A549 (cell line): Measurements from ENCODE around the gene COL6A6. TPM values are rescaled to one million over a fixed set of nuclear protein-coding genes. Genes with fewer than 3 reads are reported as not detected.

Source experiments
- ATAC-seq, 2 experiments: fragments of 200-7000 bp in 1 of 2; fragments of >200 bp in 1 of 2; cut with Nextera tagmentation in 1 of 2; cut with Tn5 transposase in 1 of 2; 3 replicates each; pipeline versions ENCODE4 v1.8.0 to v1.9.1; 2018 to 2020; ENCODE audit warnings: mild to moderate bottlenecking in 1 of 2, moderate library complexity in 1 of 2
- CTCF ChIA-PET: fragments of 300-600 bp; sonication (Branson Sonifier 250); formaldehyde crosslinking; extraction: SDS; loops from one replicate; lab custom pipeline; 2021; ENCODE audit warnings: antibody characterized with exemption, inconsistent platforms; lab: Yijun Ruan, JAX
- POLR2A ChIA-PET: fragments of 350-600 bp; formaldehyde crosslinking; extraction: SDS; loops from one replicate; lab custom pipeline; 2021; ENCODE audit warnings: antibody characterized with exemption, inconsistent platforms; lab: Yijun Ruan, JAX
- DNase-seq, 2 experiments: peaks; one replicate each; pipeline versions ENCODE4 v3.0.0 to v3.0.0-alpha.2; 2011 to 2016; ENCODE audit warnings: low read depth in 1 of 2, low spot score in 1 of 2
- FAIRE-seq: peaks from 2 replicates; lab custom pipeline; 2011; peaks lifted over from hg19 to GRCh38; lab: Jason Lieb, UNC
- H3K27ac ChIP-seq, 2 experiments: fragments of >200 bp; sonication (Bioruptor Twin); formaldehyde crosslinking; 3 replicates each; pipeline ENCODE4 v1.5.1; 2016 to 2017
- H3K4me1 ChIP-seq: fragments of >200 bp; sonication (Bioruptor Twin); formaldehyde crosslinking; 3 replicates; pipeline ENCODE4 v1.6.1; 2016
- H3K4me2 ChIP-seq: fragments of >200 bp; sonication (Bioruptor Twin); formaldehyde crosslinking; 3 replicates; pipeline ENCODE4 v1.6.1; 2016
- H3K4me3 ChIP-seq: fragments of >200 bp; sonication (Bioruptor Twin); formaldehyde crosslinking; 3 replicates; pipeline ENCODE4 v1.5.1; 2016
- H3K9me3 ChIP-seq: fragments of >200 bp; sonication (Bioruptor Twin); formaldehyde crosslinking; 3 replicates; pipeline ENCODE4 v1.6.1; 2016
- BHLHE40 ChIP-seq: IDR thresholded peaks from 2 replicates; pipeline ENCODE4 v1.6.1; 2012; ENCODE audit warnings: low read depth, low read length, inconsistent platforms
- CHD4 ChIP-seq: fragments of 200-600 bp; sonication (generic); IDR thresholded peaks from 2 replicates; pipeline ENCODE4 v1.6.1; 2016; ENCODE audit warnings: antibody characterized with exemption, mild to moderate bottlenecking, borderline replicate concordance
- CTCF ChIP-seq: fragments of >200 bp; sonication (Bioruptor Twin); formaldehyde crosslinking; IDR thresholded peaks from 3 replicates; pipeline ENCODE4 v1.5.1; 2016
- E2F6 ChIP-seq: IDR thresholded peaks from 2 replicates; pipeline ENCODE4 v1.6.1; 2012; ENCODE audit warnings: low read depth, borderline replicate concordance
- EHF ChIP-seq: fragments of 250-450 bp; sonication (Bioruptor Pico); IDR thresholded peaks from 2 replicates; pipeline ENCODE4 v1.5.0; 2020; ENCODE audit warnings: mild to moderate bottlenecking
- EHMT2 ChIP-seq: fragments of 200-600 bp; sonication (generic); IDR thresholded peaks from 2 replicates; pipeline ENCODE4 v1.6.1; 2016; ENCODE audit warnings: antibody characterized with exemption, low read depth, mild to moderate bottlenecking, moderate library complexity
- FOSB ChIP-seq: fragments of 250-450 bp; sonication (Bioruptor Pico); IDR thresholded peaks from 2 replicates; pipeline ENCODE4 v1.5.0; 2020; ENCODE audit warnings: mild to moderate bottlenecking, moderate library complexity
- FOSL2 ChIP-seq, 2 experiments: fragments of 450-650 bp in 1 of 2; fragments of >200 bp in 1 of 2; sonication (Bioruptor Twin) in 1 of 2; formaldehyde crosslinking; IDR thresholded peaks; 2 replicates each; pipeline versions ENCODE4 v1.5.0 to v1.6.1; 2016 to 2020; ENCODE audit warnings: mild to moderate bottlenecking in 1 of 2, moderate library complexity in 1 of 2
- HES2 ChIP-seq: fragments of >200 bp; sonication (Bioruptor Twin); formaldehyde crosslinking; IDR thresholded peaks from 2 replicates; pipeline ENCODE4 v1.6.1; 2016
- HEYL ChIP-seq: fragments of 250-450 bp; sonication (Bioruptor Pico); IDR thresholded peaks from 2 replicates; pipeline ENCODE4 v1.8.0; 2021; ENCODE audit warnings: mild to moderate bottlenecking, moderate library complexity
- HMGXB4 ChIP-seq: fragments of 250-450 bp; sonication (Bioruptor Pico); IDR thresholded peaks from 2 replicates; pipeline ENCODE4 v1.5.0; 2021; ENCODE audit warnings: mild to moderate bottlenecking, moderate library complexity, borderline replicate concordance
- HOXB5 ChIP-seq: fragments of 250-450 bp; sonication (Bioruptor Pico); IDR thresholded peaks from 2 replicates; pipeline ENCODE4 v1.5.0; 2020; ENCODE audit warnings: mild to moderate bottlenecking, moderate library complexity
- JUNB ChIP-seq: fragments of >200 bp; sonication (Bioruptor Twin); formaldehyde crosslinking; IDR thresholded peaks from 2 replicates; pipeline ENCODE4 v1.6.1; 2016
- MAZ ChIP-seq: fragments of 150-350 bp; IDR thresholded peaks from 2 replicates; pipeline ENCODE4 v1.6.1; 2014; ENCODE audit warnings: antibody characterized with exemption, low read depth, low read length, borderline replicate concordance
- NFE2L2 ChIP-seq: fragments of 150-350 bp; conservative IDR thresholded peaks from 2 replicates; pipeline ENCODE4 v1.6.1; 2014; ENCODE audit warnings: low read length
- PHF8 ChIP-seq: fragments of 200-600 bp; sonication (generic); IDR thresholded peaks from 2 replicates; pipeline ENCODE4 v1.6.1; 2016; ENCODE audit warnings: low read depth, mild to moderate bottlenecking, antibody characterized with exemption, moderate library complexity, borderline replicate concordance
- POLR2AphosphoS2 ChIP-seq: conservative IDR thresholded peaks from 2 replicates; pipeline ENCODE4 v1.6.1; 2012; ENCODE audit warnings: low read length, improper control_type of control experiment, inconsistent platforms
- RCOR1 ChIP-seq: fragments of 150-350 bp; IDR thresholded peaks from 2 replicates; pipeline ENCODE4 v1.6.1; 2014; ENCODE audit warnings: antibody characterized with exemption, low read length, low read depth
- SMC3 ChIP-seq: fragments of >200 bp; sonication (Bioruptor Twin); formaldehyde crosslinking; IDR thresholded peaks from 3 replicates; pipeline ENCODE4 v1.6.1; 2018; ENCODE audit warnings: inconsistent platforms
- SREBF2 ChIP-seq: fragments of 450-650 bp; IDR thresholded peaks from 2 replicates; pipeline ENCODE4 v1.6.1; 2014; ENCODE audit warnings: mild to moderate bottlenecking, moderate library complexity
- TFCP2L1 ChIP-seq: fragments of 250-450 bp; sonication (Bioruptor Pico); IDR thresholded peaks from 2 replicates; pipeline ENCODE4 v1.5.0; 2021; ENCODE audit warnings: mild to moderate bottlenecking
- TP53 ChIP-seq: fragments of 250-450 bp; sonication (Bioruptor Pico); IDR thresholded peaks from 2 replicates; pipeline ENCODE4 v1.5.0; 2021; ENCODE audit warnings: mild to moderate bottlenecking, moderate library complexity
- USF2 ChIP-seq: fragments of 450-650 bp; IDR thresholded peaks from 2 replicates; pipeline ENCODE4 v1.6.1; 2014; ENCODE audit warnings: antibody characterized with exemption
- ZFP36 ChIP-seq: fragments of 450-650 bp; IDR thresholded peaks from 2 replicates; pipeline ENCODE4 v1.6.1; 2014; ENCODE audit warnings: borderline replicate concordance; ENCODE audit not compliant: partially characterized antibody
- WGBS: methylation state at CpG from one replicate; pipeline ENCODE4 v1.1.6; 2017; ENCODE audit errors: missing lambda C conversion rate; 5-methylcytosine and 5-hydroxymethylcytosine counted together
- polyA minus RNA-seq: library from RNA; depleted of rRNA, polyadenylated mRNA; stranded (reverse); fragments of >200 nt; gene quantifications from 2 replicates; pipeline ENCODE4 v1.2.3, GENCODE V29; 2011; rRNA and poly(A)+ RNA removed
- polyA plus RNA-seq, 4 experiments: library from polyadenylated mRNA; depleted of rRNA in 3 of 4; stranded (reverse); fragments of >200 nt; fragmentation: RNase III in 1 of 4; extraction: RNeasy Plus Mini Kit Qiagen cat#74134 plus additional on column Dnase treatment in 1 of 4; gene quantifications; 2 replicates in 3 of 4; 3 replicates in 1 of 4; pipeline ENCODE4 v1.2.3, GENCODE V29; 2011 to 2017

The COL6A6 gene
- polyA plus RNA-seq (2011; rRNA removed) (not detected in 2 replicates), polyA plus RNA-seq (2017; fragmentation: RNase III; extraction: RNeasy Plus Mini Kit Qiagen cat#74134 plus additional on column Dnase treatment) (not detected in 3 replicates), polyA minus RNA-seq (not detected in 2 replicates)
- polyA plus RNA-seq (2012; cell fraction: cytosol; rRNA removed), result not detected in 2 replicates
- polyA plus RNA-seq (2012; cell fraction: nucleus; rRNA removed), result not detected in 2 replicates

- H3K4me2 ChIP-seq, result no peak within 1 kb of the TSS
- no peak within 1 kb of the TSS for H3K27ac ChIP-seq
- ATAC-seq (no peak; a peak in 1 of 6 replicates), DNase-seq (no peak), FAIRE-seq (no peak)
- ChIA-PET CTCF (no interaction called here), POLR2A (no interaction called here)
- H3K4me1 ChIP-seq, result no peaks in the 10 kb centered on the region
- WGBS, result 4% methylated on average over 18 of the region's 58 CpGs
- no peak for TF ChIP-seq HES2
- no peak for TF ChIP-seq HOXB5 (CRISPR knock-in tag)
- no peak for TF ChIP-seq BHLHE40
- no peak for TF ChIP-seq TP53 (CRISPR knock-in tag)
- no peak for TF ChIP-seq SREBF2
- no peak within 1 kb of the TSS for H3K4me3 ChIP-seq
- no peaks in the 10 kb centered on the region for H3K9me3 ChIP-seq
Observed at GRCh38 chr3:130516645-130517512, at the start of gene COL6A6. Gene COL6A6, plus strand, starts transcription at chr3:130517177. Its CDS starts 43,188 bp downstream, at chr3:130560365.

GRCh38 chr3:130468311-130468710, 48.7 kb upstream of the COL6A6 start:
- Histone ChIP-seq H3K9me3 (no peaks in the 10 kb centered on the region), H3K4me2 (no peak overlapping the region), H3K27ac (no peak overlapping the region), H3K4me1 (no peaks in the 10 kb centered on the region), H3K4me3 (no peak overlapping the region)
- no peak for FAIRE-seq
- DNase-seq, result no peak
- POLR2A ChIA-PET, result no interaction called here
- no peak for ATAC-seq
- WGBS, result 63% methylated on average over 1 of the region's 1 CpG
- CTCF ChIA-PET, result no interaction called here
- TF ChIP-seq FOSL2 (IDR thresholded peaks at IDR 0.05) (no peak), FOSL2 (CRISPR knock-in tag; IDR thresholded peaks at IDR 0.05) (no peak), SMC3 (no peak), NFE2L2 (no peak), POLR2AphosphoS2 (no peak), RCOR1 (no peak)

GRCh38 chr3:130470126-130470525, 46.9 kb upstream of the COL6A6 start:
- H3K4me3 ChIP-seq, result no peak overlapping the region
- no peaks in the 10 kb centered on the region for H3K9me3 ChIP-seq
- FAIRE-seq, result no peak
- no peak for DNase-seq
- no peak overlapping the region for H3K4me2 ChIP-seq
- ChIA-PET POLR2A (no interaction called here), CTCF (no interaction called here)
- no peak for ATAC-seq
- H3K4me1 ChIP-seq, result no peaks in the 10 kb centered on the region
- no peak overlapping the region for H3K27ac ChIP-seq
- 0% methylated on average over 3 of the region's 3 CpGs for WGBS
- TF ChIP-seq TFCP2L1 (CRISPR knock-in tag) (no peak), EHMT2 (no peak), EHF (CRISPR knock-in tag) (no peak), HMGXB4 (no peak), MAZ (no peak), ZFP36 (no peak), HEYL (CRISPR knock-in tag) (no peak), E2F6 (no peak), FOSL2 (IDR thresholded peaks at IDR 0.05) (no peak), FOSL2 (CRISPR knock-in tag; IDR thresholded peaks at IDR 0.05) (no peak), CHD4 (no peak), PHF8 (no peak), HES2 (no peak), CTCF (no peak), FOSB (CRISPR knock-in tag) (no peak), SMC3 (no peak), JUNB (no peak), BHLHE40 (no peak), USF2 (no peak)
